Endothelial cell of umbilical vein (primary cell): ENCODE measurements around the gene CACNA1B. TPM values are rescaled to one million over a fixed set of nuclear protein-coding genes. Genes with fewer than 3 reads are reported as not detected.

Experiments
- BruUV-seq: library from RNA; stranded (reverse); fragments of 400-500 nt; replicated peaks from 2 replicates; lab custom pipeline; 2021; lab: Mats Ljungman, UMichigan
- CTCF ChIA-PET: fragments of 300-600, 350-600 bp; sonication (Branson Sonifier 250); formaldehyde crosslinking; loops from one replicate; lab custom pipeline; 2021; ENCODE audit warnings: antibody characterized with exemption, inconsistent platforms; lab: Charles Lee
- POLR2A ChIA-PET: fragments of 300-600, 350-600 bp; sonication (Branson Sonifier 250); formaldehyde crosslinking; loops from one replicate; lab custom pipeline; 2021; ENCODE audit warnings: antibody characterized with exemption, inconsistent platforms; lab: Charles Lee
- DNase-seq: peaks from one replicate; pipeline ENCODE4 v3.0.0-alpha.2; 2011; ENCODE audit warnings: low read depth, low spot score
- FAIRE-seq: peaks from 2 replicates; lab custom pipeline; 2011; peaks lifted over from hg19 to GRCh38; lab: Jason Lieb, UNC
- H2AFZ ChIP-seq: 2 replicates; pipeline ENCODE4 v1.6.0; 2012; ENCODE audit warnings: low read depth, low read length, control low read depth, inconsistent platforms
- H3K27ac ChIP-seq: 2 replicates; pipeline ENCODE4 v1.5.1; 2011; ENCODE audit warnings: low read depth, mild to moderate bottlenecking, control low read depth, low read length, moderate library complexity; ENCODE audit not compliant: insufficient read depth
- H3K27me3 ChIP-seq, 2 experiments: 2 replicates each; pipeline versions ENCODE4 v1.6.0 to v1.6.1; 2011; ENCODE audit warnings: low read length in 2 of 2, mixed read lengths in 1 of 2; ENCODE audit not compliant: control insufficient read depth in 2 of 2, insufficient read depth in 2 of 2
- H3K36me3 ChIP-seq, 2 experiments: 2 replicates in 1 of 2; 3 replicates in 1 of 2; pipeline ENCODE4 v1.5.1; 2011; ENCODE audit warnings: low read length in 2 of 2, mild to moderate bottlenecking in 1 of 2, moderate library complexity in 1 of 2; ENCODE audit not compliant: control insufficient read depth in 2 of 2, insufficient read depth in 2 of 2; ENCODE audit errors: extremely low read depth in 1 of 2
- H3K4me1 ChIP-seq: 3 replicates; pipeline ENCODE4 v1.5.1; 2011; ENCODE audit warnings: mild to moderate bottlenecking, low read length; ENCODE audit not compliant: control insufficient read depth, insufficient read depth; ENCODE audit errors: extremely low read depth
- H3K4me2 ChIP-seq: 2 replicates; pipeline ENCODE4 v1.6.1; 2011; ENCODE audit warnings: low read length, control low read depth, mixed read lengths; ENCODE audit not compliant: insufficient read depth
- H3K4me3 ChIP-seq, 3 experiments: fragments of 200-600 bp in 1 of 3; sonication (generic), shearing (Covaris generic) in 1 of 3; replicated peaks in 1 of 3; 2 replicates each; pipeline ENCODE4 v1.5.1; 2011 to 2016; ENCODE audit warnings: control low read depth in 3 of 3, low read length in 3 of 3, mild to moderate bottlenecking in 2 of 3, inconsistent platforms in 1 of 3, low read depth in 1 of 3, moderate library complexity in 1 of 3; ENCODE audit not compliant: insufficient read depth in 1 of 3
- H3K79me2 ChIP-seq: 2 replicates; pipeline ENCODE4 v1.6.0; 2012; ENCODE audit warnings: low read length, inconsistent platforms; ENCODE audit not compliant: control insufficient read depth, insufficient read depth
- H3K9ac ChIP-seq: replicated peaks from 2 replicates; pipeline ENCODE3; 2011; ENCODE audit warnings: low read length, control low read depth; ENCODE audit not compliant: insufficient read depth; ENCODE audit errors: extremely low read depth
- H3K9me1 ChIP-seq: replicated peaks from 3 replicates; pipeline ENCODE4 v1.6.0; 2011; ENCODE audit warnings: mild to moderate bottlenecking, low read length; ENCODE audit not compliant: control insufficient read depth, insufficient read depth; ENCODE audit errors: extremely low read depth
- H3K9me3 ChIP-seq: replicated peaks from 2 replicates; pipeline ENCODE4 v1.5.1; 2012; ENCODE audit warnings: low read length, inconsistent platforms; ENCODE audit not compliant: control insufficient read depth, insufficient read depth
- H4K20me1 ChIP-seq: replicated peaks from 2 replicates; pipeline ENCODE3; 2011; ENCODE audit warnings: mild to moderate bottlenecking, low read length; ENCODE audit not compliant: control insufficient read depth, insufficient read depth; ENCODE audit errors: extremely low read depth
- EZH2 ChIP-seq: IDR thresholded peaks from 2 replicates; pipeline ENCODE4 v1.6.1; 2012; ENCODE audit warnings: borderline replicate concordance, low read depth, mild to moderate bottlenecking, moderate library complexity, low read length, inconsistent platforms; ENCODE audit not compliant: severe bottlenecking
- FOS ChIP-seq: IDR thresholded peaks from 2 replicates; pipeline ENCODE4 v1.6.1; 2011; ENCODE audit warnings: mild to moderate bottlenecking, low read length, moderate library complexity, borderline replicate concordance; ENCODE audit not compliant: insufficient read depth
- GATA2 ChIP-seq: IDR thresholded peaks from 2 replicates; pipeline ENCODE4 v1.7.0; 2011; ENCODE audit warnings: low read depth, mild to moderate bottlenecking, moderate library complexity, mixed read lengths, low read length; ENCODE audit not compliant: insufficient read length, insufficient read depth
- JUN ChIP-seq: IDR thresholded peaks from 2 replicates; pipeline ENCODE4 v1.6.1; 2011; ENCODE audit warnings: borderline replicate concordance, low read depth; ENCODE audit not compliant: insufficient read length, insufficient read depth
- MYC ChIP-seq: IDR thresholded peaks from one replicate; pipeline ENCODE4 v1.6.1; 2011; ENCODE audit warnings: mild to moderate bottlenecking, low read depth, low read length
- POLR2A ChIP-seq: IDR thresholded peaks from 2 replicates; pipeline ENCODE4 v1.6.1; 2012; ENCODE audit warnings: low read depth, mild to moderate bottlenecking, control low read depth, low read length
- POLR2AphosphoS5 ChIP-seq: IDR thresholded peaks from 2 replicates; pipeline ENCODE4 v1.6.1; 2012; ENCODE audit warnings: low read depth, mild to moderate bottlenecking, control low read depth, low read length, moderate library complexity; ENCODE audit not compliant: insufficient read depth
- dilution Hi-C: fragments of 300-500 bp; cut with MboI; formaldehyde crosslinking; loops from one replicate; pipeline ENCODE4 v1.15.0; 2019; ENCODE audit warnings: low sequenced_read_pairs; ENCODE audit not compliant: extremely low pct_ligation_motif_present
- intact Hi-C: fragments of 100-400 bp; cut with micrococcal nuclease; formaldehyde crosslinking; loops from one replicate; pipeline ENCODE4 v1.10.0; 2022
- polyA plus RNA-seq, 4 experiments: library from polyadenylated mRNA; depleted of rRNA in 3 of 4; stranded (reverse) in 3 of 4; unstranded in 1 of 4; fragments of >200 nt; gene quantifications; 2 replicates each; pipeline versions ENCODE4 v1.2.1 to v1.2.3, GENCODE V29; 2011 to 2012; ENCODE audit warnings: missing spikeins in 1 of 4
- total RNA-seq: library from RNA; stranded (reverse); gene quantifications from 2 replicates; pipeline ENCODE4 v1.2.3, GENCODE V29; 2021
- TF ChIP-seq, protein P1 (sequence below), 2 donors: IDR thresholded peaks; 1 replicate in 1 of 2; 2 replicates in 1 of 2; pipeline ENCODE4 v1.5.1; 2011; ENCODE audit warnings: low read length in 2 of 2, mild to moderate bottlenecking in 2 of 2, moderate library complexity in 2 of 2, control low read depth in 1 of 2, inconsistent platforms in 1 of 2, low read depth in 1 of 2; ENCODE audit not compliant: insufficient read depth in 1 of 2; ENCODE audit errors: extremely low read depth in 1 of 2
- TF ChIP-seq, protein P2 (sequence below): IDR thresholded peaks from 2 replicates; pipeline ENCODE4 v1.6.1; 2011; ENCODE audit not compliant: insufficient read depth, insufficient read length

CACNA1B gene
- total and polyA plus RNA-seq, 2 donors (not counting 3 experiments of a cell fraction or from before 2014, with no cell fraction given): 0.11 to 0.41 TPM

DNA sequence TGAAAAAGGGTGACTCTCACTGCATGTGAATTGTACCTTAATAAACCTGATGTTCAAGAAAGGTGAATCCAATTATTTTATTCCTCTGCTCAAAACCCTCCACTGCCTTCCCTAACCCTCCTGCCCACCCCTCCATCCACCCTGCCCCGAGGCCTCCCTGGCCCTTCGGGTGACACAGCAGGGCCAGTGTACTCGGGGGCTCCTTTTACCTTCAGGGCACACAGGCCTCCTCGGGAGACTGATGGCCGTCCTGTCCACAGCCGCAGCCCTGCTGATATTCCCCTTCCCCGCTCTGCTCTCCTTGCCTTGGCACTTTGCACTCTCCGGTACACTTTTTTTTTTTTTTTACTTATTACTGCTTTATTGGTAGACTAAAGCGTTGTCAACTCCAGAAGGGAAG, 234.0 kb downstream of the CACNA1B start:
- dilution Hi-C loops (no loop called here), intact Hi-C loops (no loop called here)
- no peak for DNase-seq
- H3K9me3 ChIP-seq: peaks cover 2% of the 10 kb centered on the region
- H3K9ac ChIP-seq: no peak overlapping the region
- TF ChIP-seq FOS: no peak
- TF ChIP-seq EZH2: no peak
- TF ChIP-seq GATA2: no peak
- no peaks in the 10 kb centered on the region for H4K20me1 ChIP-seq
- H3K9me1 ChIP-seq: no peaks in the 10 kb centered on the region
- H3K4me2 ChIP-seq: no peak overlapping the region
- H3K27ac ChIP-seq: no peak overlapping the region
- no peaks in the 10 kb centered on the region for H3K27me3 ChIP-seq
- no peaks in the 10 kb centered on the region for H3K79me2 ChIP-seq
- H3K4me1 ChIP-seq: no peaks in the 10 kb centered on the region
- POLR2A ChIA-PET: no interaction called here
- no peak overlapping the region for H2AFZ ChIP-seq
- CTCF ChIA-PET: no interaction called here
- no peak for FAIRE-seq
- H3K4me3 ChIP-seq: no peak overlapping the region
- BruUV-seq: no TSS peak
- no peaks in the 10 kb centered on the region for H3K36me3 ChIP-seq

DNA sequence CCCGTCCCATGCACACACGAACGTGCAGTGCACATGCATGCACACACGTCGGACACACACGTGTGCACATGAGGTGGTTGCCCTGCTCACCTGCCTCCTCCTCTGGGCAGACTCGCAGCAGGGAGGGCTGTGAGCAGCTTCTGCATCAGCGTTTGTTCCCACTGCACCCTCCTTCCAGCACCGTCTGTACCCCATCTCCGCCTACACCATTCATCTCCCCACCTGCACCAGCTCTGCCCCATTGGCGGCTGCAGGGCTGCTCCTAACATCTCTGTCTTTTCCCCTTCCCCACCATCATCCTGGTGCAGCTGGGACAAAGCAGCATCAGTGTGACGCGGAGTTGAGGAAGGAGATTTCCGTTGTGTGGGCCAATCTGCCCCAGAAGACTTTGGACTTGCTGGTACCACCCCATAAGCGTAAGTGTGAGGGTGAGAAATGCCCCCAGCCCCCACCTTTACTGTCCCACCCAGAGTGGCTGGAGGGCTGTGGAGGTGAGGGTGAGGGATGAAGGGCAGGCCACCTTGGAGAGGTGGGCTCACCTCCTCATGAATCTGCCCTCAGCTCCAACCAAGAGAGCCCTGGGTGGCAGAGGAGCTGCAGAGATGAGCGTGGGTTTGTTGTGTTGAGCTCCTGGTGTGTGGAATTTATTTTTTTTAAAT, 234.6 kb downstream of the CACNA1B start:
- Histone ChIP-seq H3K9me1 (no peaks in the 10 kb centered on the region), H3K79me2 (no peaks in the 10 kb centered on the region), H3K36me3 (no peaks in the 10 kb centered on the region), H3K4me3 (no peak overlapping the region), H3K4me2 (no peak overlapping the region), H2AFZ (no peak overlapping the region), H3K4me1 (no peaks in the 10 kb centered on the region), H3K27me3 (no peaks in the 10 kb centered on the region), H3K9ac (no peak overlapping the region), H3K9me3 (peaks cover 2% of the 10 kb centered on the region), H3K27ac (no peak overlapping the region), H4K20me1 (no peaks in the 10 kb centered on the region)
- CTCF ChIA-PET: no interaction called here
- dilution Hi-C loops (no loop called here), intact Hi-C loops (no loop called here)
- POLR2A ChIA-PET: no interaction called here
- BruUV-seq: no TSS peak
- no peak for TF ChIP-seq FOS
- TF ChIP-seq POLR2AphosphoS5: no peak
- no peak for TF ChIP-seq GATA2
- TF ChIP-seq, protein P1, sequence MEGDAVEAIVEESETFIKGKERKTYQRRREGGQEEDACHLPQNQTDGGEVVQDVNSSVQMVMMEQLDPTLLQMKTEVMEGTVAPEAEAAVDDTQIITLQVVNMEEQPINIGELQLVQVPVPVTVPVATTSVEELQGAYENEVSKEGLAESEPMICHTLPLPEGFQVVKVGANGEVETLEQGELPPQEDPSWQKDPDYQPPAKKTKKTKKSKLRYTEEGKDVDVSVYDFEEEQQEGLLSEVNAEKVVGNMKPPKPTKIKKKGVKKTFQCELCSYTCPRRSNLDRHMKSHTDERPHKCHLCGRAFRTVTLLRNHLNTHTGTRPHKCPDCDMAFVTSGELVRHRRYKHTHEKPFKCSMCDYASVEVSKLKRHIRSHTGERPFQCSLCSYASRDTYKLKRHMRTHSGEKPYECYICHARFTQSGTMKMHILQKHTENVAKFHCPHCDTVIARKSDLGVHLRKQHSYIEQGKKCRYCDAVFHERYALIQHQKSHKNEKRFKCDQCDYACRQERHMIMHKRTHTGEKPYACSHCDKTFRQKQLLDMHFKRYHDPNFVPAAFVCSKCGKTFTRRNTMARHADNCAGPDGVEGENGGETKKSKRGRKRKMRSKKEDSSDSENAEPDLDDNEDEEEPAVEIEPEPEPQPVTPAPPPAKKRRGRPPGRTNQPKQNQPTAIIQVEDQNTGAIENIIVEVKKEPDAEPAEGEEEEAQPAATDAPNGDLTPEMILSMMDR (IDR thresholded peaks at IDR 0.05; ENCODE audit: extremely low read depth in 1 of 2, insufficient read depth in 1 of 2, low read depth in 1 of 2, low read length in 2 of 2): no peak
- no peak for TF ChIP-seq MYC
- TF ChIP-seq POLR2A: no peak
- TF ChIP-seq EZH2: no peak
- no peak for TF ChIP-seq JUN
- TF ChIP-seq, protein P2, sequence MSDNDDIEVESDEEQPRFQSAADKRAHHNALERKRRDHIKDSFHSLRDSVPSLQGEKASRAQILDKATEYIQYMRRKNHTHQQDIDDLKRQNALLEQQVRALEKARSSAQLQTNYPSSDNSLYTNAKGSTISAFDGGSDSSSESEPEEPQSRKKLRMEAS: no peak
- FAIRE-seq (no peak), DNase-seq (no peak)
